ENCODE measurements around the gene SLC45A1. TPM values are rescaled to one million over a fixed set of nuclear protein-coding genes. Genes with fewer than 3 reads are reported as not detected.

The SLC45A1 gene
- total and polyA plus RNA-seq, 2 of the 4 experiments (the other 2 are of a cell fraction): 0.72 to 3.9 TPM

GRCh38 chr1:8324176-8324810 lies 6.4 kb downstream of the SLC45A1 start:
- H3K27me3 ChIP-seq (ENCODE audit: control insufficient read depth, insufficient read depth, low read length): peaks cover 2% of the 10 kb centered on the region; the same call in 1 of the 2 replicates
- H3K56ac ChIP-seq (ENCODE audit: extremely low read depth, insufficient read depth, low read length): no peak overlapping the region
- no peak overlapping the region for H2AFZ ChIP-seq (replicated peaks; ENCODE audit: low read length, poor library complexity)
- no peaks in the 10 kb centered on the region for H3K9me3 ChIP-seq (ENCODE audit: control insufficient read depth, insufficient read depth, low read length)
- no peak overlapping the region for H2BK20ac ChIP-seq (ENCODE audit: low read depth, low read length)
- no peaks in the 10 kb centered on the region for H3K4me1 ChIP-seq (ENCODE audit: control insufficient read depth, insufficient read depth, low read length)
- H3K18ac ChIP-seq (ENCODE audit: low read depth, low read length): no peak overlapping the region
- no peaks in the 10 kb centered on the region for H4K20me1 ChIP-seq (ENCODE audit: insufficient read depth, low read length)
- no peak overlapping the region for H2AK9ac ChIP-seq (replicated peaks; ENCODE audit: low read depth, low read length, poor library complexity)
- peaks cover 10% of the 10 kb centered on the region for H3K36me3 ChIP-seq (ENCODE audit: control insufficient read depth, insufficient read depth, low read length)
- H4K91ac ChIP-seq (ENCODE audit: insufficient read depth, low read depth, low read length): no peak overlapping the region
- no peak overlapping the region for H2BK15ac ChIP-seq (ENCODE audit: low read depth, low read length)
- WGBS, 2 experiments (ENCODE audit: extremely low coverage in 2 of 2, insufficient read length in 1 of 2): 93% methylated on average over 12 of the region's 32 CpGs; no CpG with 5 or more reads in 1 of the 2 experiments
- no peak overlapping the region for H3K9ac ChIP-seq (ENCODE audit: low read depth, low read length)
- no peak overlapping the region for H2BK5ac ChIP-seq (ENCODE audit: low read depth, low read length, poor library complexity, severe bottlenecking)
- H3K79me1 ChIP-seq (ENCODE audit: low read depth in 1 of 2, low read length in 2 of 2): 0 out of 4 replicates have a peak, but pooled peaks cover 0 to 4% of the 10 kb centered on the region in 2 experiments
- dilution Hi-C loops (cut with HindIII; ENCODE audit: low sequenced_read_pairs, unreplicated experiment) (loop anchor here (25.0 kb wide), 1 partner anchor 312 kb away; no protein-coding TSS in a partner anchor), in situ Hi-C loops (cut with MboI; ENCODE audit: low sequenced_read_pairs) (loop anchor here (25.0 kb wide), 1 partner anchor 662 kb away; no protein-coding TSS in a partner anchor), intact Hi-C loops (cut with micrococcal nuclease) (no loop called here)
- no peak overlapping the region for H3K4me3 ChIP-seq (ENCODE audit: insufficient read depth, low read depth, low read length)
- peaks cover 4% of the 10 kb centered on the region; the same call in 1 of the 2 replicates for H3K9me1 ChIP-seq (ENCODE audit: insufficient read depth, low read length)
- no peak overlapping the region for H3K4me2 ChIP-seq (ENCODE audit: low read depth, low read length)
- H3K4ac ChIP-seq (ENCODE audit: low read depth, low read length): no peak overlapping the region
- H3K27ac ChIP-seq (ENCODE audit: insufficient read depth, low read length): no peak overlapping the region
- DNase-seq (no peak), ATAC-seq (ENCODE audit: low read depth) (no peak)
- H3K23ac ChIP-seq (ENCODE audit: low read depth, low read length): no peak overlapping the region
- ChIA-PET CTCF (no interaction called here), POLR2A (ENCODE audit: unreplicated experiment) (no interaction called here)
- BruUV-seq (replicated peaks): no TSS peak
- no peak overlapping the region for H3K14ac ChIP-seq (replicated peaks; ENCODE audit: low read depth, low read length)
- H4K8ac ChIP-seq (ENCODE audit: low read depth in 2 of 2, low read length in 2 of 2): no peak overlapping the region
- no peak overlapping the region for H4K5ac ChIP-seq (ENCODE audit: low read depth, low read length)
- H2BK120ac ChIP-seq (ENCODE audit: low read depth, low read length): no peak overlapping the region
- no peak overlapping the region for H2AK5ac ChIP-seq (ENCODE audit: low read depth, low read length)
- TF ChIP-seq BHLHE40 (IDR thresholded peaks at IDR 0.05; ENCODE audit: low read depth, low read length) (no peak), RCOR1 (IDR thresholded peaks at IDR 0.05; ENCODE audit: insufficient replicate concordance, low read length) (no peak), MAFK (IDR thresholded peaks at IDR 0.05; ENCODE audit: low read depth, low read length) (no peak), MAZ (IDR thresholded peaks at IDR 0.05; ENCODE audit: borderline replicate concordance, low read depth, low read length) (no peak), POLR2A (IDR thresholded peaks at IDR 0.05; ENCODE audit: low read depth, low read length) (no peak), CHD1 (IDR thresholded peaks at IDR 0.05; ENCODE audit: low read depth, low read length) (no peak), NFE2L2 (IDR thresholded peaks at IDR 0.05; ENCODE audit: low read depth, low read length) (no peak), CEBPB (IDR thresholded peaks at IDR 0.05; ENCODE audit: low read depth, low read length) (no peak), MXI1 (IDR thresholded peaks at IDR 0.05; ENCODE audit: borderline replicate concordance, low read depth, low read length) (no peak), FOS (IDR thresholded peaks at IDR 0.05; ENCODE audit: low read depth, low read length) (no peak), SMC3 (IDR thresholded peaks at IDR 0.05; ENCODE audit: low read depth, low read length) (no peak), RAD21 (IDR thresholded peaks at IDR 0.05; ENCODE audit: low read length) (no peak), RFX5 (IDR thresholded peaks at IDR 0.05; ENCODE audit: low read depth, low read length) (no peak)
- TF ChIP-seq, protein P1, sequence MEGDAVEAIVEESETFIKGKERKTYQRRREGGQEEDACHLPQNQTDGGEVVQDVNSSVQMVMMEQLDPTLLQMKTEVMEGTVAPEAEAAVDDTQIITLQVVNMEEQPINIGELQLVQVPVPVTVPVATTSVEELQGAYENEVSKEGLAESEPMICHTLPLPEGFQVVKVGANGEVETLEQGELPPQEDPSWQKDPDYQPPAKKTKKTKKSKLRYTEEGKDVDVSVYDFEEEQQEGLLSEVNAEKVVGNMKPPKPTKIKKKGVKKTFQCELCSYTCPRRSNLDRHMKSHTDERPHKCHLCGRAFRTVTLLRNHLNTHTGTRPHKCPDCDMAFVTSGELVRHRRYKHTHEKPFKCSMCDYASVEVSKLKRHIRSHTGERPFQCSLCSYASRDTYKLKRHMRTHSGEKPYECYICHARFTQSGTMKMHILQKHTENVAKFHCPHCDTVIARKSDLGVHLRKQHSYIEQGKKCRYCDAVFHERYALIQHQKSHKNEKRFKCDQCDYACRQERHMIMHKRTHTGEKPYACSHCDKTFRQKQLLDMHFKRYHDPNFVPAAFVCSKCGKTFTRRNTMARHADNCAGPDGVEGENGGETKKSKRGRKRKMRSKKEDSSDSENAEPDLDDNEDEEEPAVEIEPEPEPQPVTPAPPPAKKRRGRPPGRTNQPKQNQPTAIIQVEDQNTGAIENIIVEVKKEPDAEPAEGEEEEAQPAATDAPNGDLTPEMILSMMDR (conservative IDR thresholded peaks at IDR 0.05; ENCODE audit: low read depth, low read length): no peak
- TF ChIP-seq, protein P2, sequence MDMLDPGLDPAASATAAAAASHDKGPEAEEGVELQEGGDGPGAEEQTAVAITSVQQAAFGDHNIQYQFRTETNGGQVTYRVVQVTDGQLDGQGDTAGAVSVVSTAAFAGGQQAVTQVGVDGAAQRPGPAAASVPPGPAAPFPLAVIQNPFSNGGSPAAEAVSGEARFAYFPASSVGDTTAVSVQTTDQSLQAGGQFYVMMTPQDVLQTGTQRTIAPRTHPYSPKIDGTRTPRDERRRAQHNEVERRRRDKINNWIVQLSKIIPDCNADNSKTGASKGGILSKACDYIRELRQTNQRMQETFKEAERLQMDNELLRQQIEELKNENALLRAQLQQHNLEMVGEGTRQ (IDR thresholded peaks at IDR 0.05; ENCODE audit: low read depth, low read length): no peak
- TF ChIP-seq, protein P3, sequence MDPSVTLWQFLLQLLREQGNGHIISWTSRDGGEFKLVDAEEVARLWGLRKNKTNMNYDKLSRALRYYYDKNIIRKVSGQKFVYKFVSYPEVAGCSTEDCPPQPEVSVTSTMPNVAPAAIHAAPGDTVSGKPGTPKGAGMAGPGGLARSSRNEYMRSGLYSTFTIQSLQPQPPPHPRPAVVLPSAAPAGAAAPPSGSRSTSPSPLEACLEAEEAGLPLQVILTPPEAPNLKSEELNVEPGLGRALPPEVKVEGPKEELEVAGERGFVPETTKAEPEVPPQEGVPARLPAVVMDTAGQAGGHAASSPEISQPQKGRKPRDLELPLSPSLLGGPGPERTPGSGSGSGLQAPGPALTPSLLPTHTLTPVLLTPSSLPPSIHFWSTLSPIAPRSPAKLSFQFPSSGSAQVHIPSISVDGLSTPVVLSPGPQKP (IDR thresholded peaks at IDR 0.05; ENCODE audit: borderline replicate concordance, low read depth, low read length): no peak

All from IMR-90 (cell line).